NCI-H446 treated with DMSO at 0.1 percent for 48 hours (cell line): ENCODE data around the gene UCP2.
"Not testable (repeated sequence)": the region's sequence is repeated elsewhere in the genome, so short reads cannot be mapped to it uniquely, and the experiment has no call there.

Experiments used
- DNase-seq: peaks from one replicate; lab custom pipeline; 2025; lab: John Stamatoyannopoulos, UW

The UCP2 gene

GRCh38 chr11:73995731-73996130 is 13.1 kb upstream of the UCP2 start:
- DNase-seq: no peak

GRCh38 chr11:73995247-73995646 is 12.6 kb upstream of the UCP2 start:
- no peak for DNase-seq

- DNase-seq: no peak
These were observed 8.9 kb upstream of the UCP2 start for GRCh38 chr11:73991471-73992006.

- no peak for DNase-seq
These were observed 8.1 kb upstream of the UCP2 start for GRCh38 chr11:73990730-73991129.

GRCh38 chr11:73989156-73989555 is 6.5 kb upstream of the UCP2 start:
- DNase-seq: no peak

GRCh38 chr11:73988227-73988626 is 5.6 kb upstream of the UCP2 start:
- no peak for DNase-seq

- not testable (repeated sequence) for DNase-seq
These were observed 3.0 kb upstream of the UCP2 start for GRCh38 chr11:73985661-73986060.

GRCh38 chr11:73983741-73984538 is 1.3 kb upstream of the UCP2 start:
- peak; percentile 74 for DNase-seq

- peak; percentile 96 for DNase-seq
These were observed 522 bp upstream of the UCP2 start for GRCh38 chr11:73982990-73983740.

GRCh38 chr11:73981051-73981805 is 1.4 kb downstream of the UCP2 start:
- no peak for DNase-seq

GRCh38 chr11:73980001-73980961 is 2.4 kb downstream of the UCP2 start:
- no peak for DNase-seq

GRCh38 chr11:73978576-73979086 is 4.0 kb downstream of the UCP2 start:
- DNase-seq: no peak

GRCh38 chr11:73977856-73978519 is 4.7 kb downstream of the UCP2 start:
- DNase-seq: no peak

GRCh38 chr11:73976451-73977151 is 6.0 kb downstream of the UCP2 start:
- DNase-seq: no peak

- no peak for DNase-seq
These were observed 7.2 kb downstream of the UCP2 start for GRCh38 chr11:73975479-73975757.

GRCh38 chr11:73974604-73975478 is 7.8 kb downstream of the UCP2 start:
- DNase-seq: no peak

GRCh38 chr11:73972620-73973449 is 9.8 kb downstream of the UCP2 start:
- no peak for DNase-seq

GRCh38 chr11:73972187-73972586 is 10.5 kb downstream of the UCP2 start:
- DNase-seq: no peak
